Measurements from ENCODE around the gene NFATC1.

DNA sequence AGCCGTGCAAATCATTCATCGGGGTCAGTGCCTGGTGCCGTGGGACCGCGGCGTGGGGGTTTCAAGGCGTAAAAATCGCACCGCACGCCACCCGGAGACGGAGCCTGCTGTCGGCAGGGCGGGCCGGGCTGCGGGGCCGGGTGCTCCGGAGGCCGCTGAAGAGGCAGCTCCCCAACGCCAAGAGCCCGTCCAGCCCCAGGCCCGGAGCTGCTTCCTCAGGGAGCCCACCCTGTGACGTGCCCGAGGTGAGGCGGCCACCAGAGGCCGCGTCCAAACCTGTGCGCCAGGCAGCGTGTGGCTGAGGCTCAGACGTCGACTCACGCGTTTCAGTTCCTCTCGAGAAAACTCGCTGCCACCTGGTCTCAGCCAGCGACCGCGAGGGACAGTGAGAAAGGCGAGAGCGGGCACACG is 98.1 kb downstream of the NFATC1 start:
- no peak for TF ChIP-seq POLR2AphosphoS5 (IDR thresholded peaks at IDR 0.05; ENCODE audit: low read depth, low read length)
- TF ChIP-seq, protein P1, sequence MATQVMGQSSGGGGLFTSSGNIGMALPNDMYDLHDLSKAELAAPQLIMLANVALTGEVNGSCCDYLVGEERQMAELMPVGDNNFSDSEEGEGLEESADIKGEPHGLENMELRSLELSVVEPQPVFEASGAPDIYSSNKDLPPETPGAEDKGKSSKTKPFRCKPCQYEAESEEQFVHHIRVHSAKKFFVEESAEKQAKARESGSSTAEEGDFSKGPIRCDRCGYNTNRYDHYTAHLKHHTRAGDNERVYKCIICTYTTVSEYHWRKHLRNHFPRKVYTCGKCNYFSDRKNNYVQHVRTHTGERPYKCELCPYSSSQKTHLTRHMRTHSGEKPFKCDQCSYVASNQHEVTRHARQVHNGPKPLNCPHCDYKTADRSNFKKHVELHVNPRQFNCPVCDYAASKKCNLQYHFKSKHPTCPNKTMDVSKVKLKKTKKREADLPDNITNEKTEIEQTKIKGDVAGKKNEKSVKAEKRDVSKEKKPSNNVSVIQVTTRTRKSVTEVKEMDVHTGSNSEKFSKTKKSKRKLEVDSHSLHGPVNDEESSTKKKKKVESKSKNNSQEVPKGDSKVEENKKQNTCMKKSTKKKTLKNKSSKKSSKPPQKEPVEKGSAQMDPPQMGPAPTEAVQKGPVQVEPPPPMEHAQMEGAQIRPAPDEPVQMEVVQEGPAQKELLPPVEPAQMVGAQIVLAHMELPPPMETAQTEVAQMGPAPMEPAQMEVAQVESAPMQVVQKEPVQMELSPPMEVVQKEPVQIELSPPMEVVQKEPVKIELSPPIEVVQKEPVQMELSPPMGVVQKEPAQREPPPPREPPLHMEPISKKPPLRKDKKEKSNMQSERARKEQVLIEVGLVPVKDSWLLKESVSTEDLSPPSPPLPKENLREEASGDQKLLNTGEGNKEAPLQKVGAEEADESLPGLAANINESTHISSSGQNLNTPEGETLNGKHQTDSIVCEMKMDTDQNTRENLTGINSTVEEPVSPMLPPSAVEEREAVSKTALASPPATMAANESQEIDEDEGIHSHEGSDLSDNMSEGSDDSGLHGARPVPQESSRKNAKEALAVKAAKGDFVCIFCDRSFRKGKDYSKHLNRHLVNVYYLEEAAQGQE (IDR thresholded peaks at IDR 0.05; ENCODE audit: insufficient read depth in 1 of 2, low read depth in 2 of 2, low read length in 2 of 2), result no peak
- no peak for TF ChIP-seq TAF1 (IDR thresholded peaks at IDR 0.05; ENCODE audit: borderline replicate concordance, insufficient read depth, low read length)
- TF ChIP-seq SIN3A (IDR thresholded peaks at IDR 0.05; ENCODE audit: borderline replicate concordance, insufficient read depth, low read length), result no peak
- TF ChIP-seq FOXP2 (optimal IDR thresholded peaks at IDR 0.05; ENCODE audit: borderline replicate concordance, extremely low read depth, extremely low read length, insufficient read depth), result no peak
